ENCODE data around the gene IRGC. TPM values are rescaled to one million over a fixed set of nuclear protein-coding genes. Genes with fewer than 3 reads are reported as not detected.

IRGC gene
- total and polyA plus RNA-seq, 9 of the 15 experiments (the other 6 are each of a cell fraction or from before 2014, with no cell fraction given) = not detected

DNA sequence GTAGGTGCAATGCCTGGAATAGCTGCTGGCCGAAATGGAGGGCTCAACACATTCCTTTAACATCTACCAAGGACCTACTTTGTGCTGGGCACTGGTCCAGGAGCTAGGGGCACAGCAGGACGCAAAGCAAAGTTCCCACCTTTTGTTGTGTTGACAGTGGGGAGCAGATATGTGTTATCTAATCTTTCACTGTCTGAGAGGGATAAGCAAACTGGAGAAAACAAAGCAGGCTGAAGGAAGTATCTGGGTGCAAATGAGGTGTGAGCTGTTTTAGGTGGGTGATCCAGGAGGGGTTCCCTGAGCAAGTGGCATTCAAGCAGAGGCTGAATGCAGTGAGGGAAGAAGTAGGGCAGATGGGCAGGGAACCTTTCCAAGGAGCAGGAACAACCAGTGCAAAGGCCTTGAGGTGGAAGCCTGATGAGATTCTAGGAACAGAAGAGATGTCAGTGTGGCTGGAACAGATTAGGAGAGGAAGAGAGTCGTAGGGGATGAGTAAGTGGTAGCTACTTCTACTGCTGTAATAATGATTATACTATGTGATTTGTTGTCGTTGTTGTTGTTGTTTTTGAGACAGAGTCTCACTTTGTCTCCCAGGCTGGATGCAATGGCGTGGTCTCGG lies 43.7 kb upstream of the IRGC start (continued):
- TF ChIP-seq, protein P1, sequence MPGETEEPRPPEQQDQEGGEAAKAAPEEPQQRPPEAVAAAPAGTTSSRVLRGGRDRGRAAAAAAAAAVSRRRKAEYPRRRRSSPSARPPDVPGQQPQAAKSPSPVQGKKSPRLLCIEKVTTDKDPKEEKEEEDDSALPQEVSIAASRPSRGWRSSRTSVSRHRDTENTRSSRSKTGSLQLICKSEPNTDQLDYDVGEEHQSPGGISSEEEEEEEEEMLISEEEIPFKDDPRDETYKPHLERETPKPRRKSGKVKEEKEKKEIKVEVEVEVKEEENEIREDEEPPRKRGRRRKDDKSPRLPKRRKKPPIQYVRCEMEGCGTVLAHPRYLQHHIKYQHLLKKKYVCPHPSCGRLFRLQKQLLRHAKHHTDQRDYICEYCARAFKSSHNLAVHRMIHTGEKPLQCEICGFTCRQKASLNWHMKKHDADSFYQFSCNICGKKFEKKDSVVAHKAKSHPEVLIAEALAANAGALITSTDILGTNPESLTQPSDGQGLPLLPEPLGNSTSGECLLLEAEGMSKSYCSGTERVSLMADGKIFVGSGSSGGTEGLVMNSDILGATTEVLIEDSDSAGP (CRISPR knock-in tag; IDR thresholded peaks at IDR 0.05) = no peak
- TF ChIP-seq CTBP1 (IDR thresholded peaks at IDR 0.05; ENCODE audit: borderline replicate concordance) (peak; percentile 16; the same call in 1 of the 2 replicates), ARID1B (IDR thresholded peaks at IDR 0.05) (peak; percentile 72), ZBTB7A (IDR thresholded peaks at IDR 0.05; ENCODE audit: borderline replicate concordance, control insufficient read depth, low read depth, low read length) (no peak), PPARD (CRISPR knock-in tag; IDR thresholded peaks at IDR 0.05) (no peak), TAF9B (IDR thresholded peaks at IDR 0.05; ENCODE audit: partially characterized antibody) (no peak), HDAC1 (IDR thresholded peaks at IDR 0.05) (peak in 1 of 2 experiments; percentile 66; a peak in 2 of 4 replicates), ZEB2 (IDR thresholded peaks at IDR 0.05) (0 out of 2 replicates have a peak, but pooled peaks have one; percentile 28), PHTF2 (CRISPR knock-in tag; IDR thresholded peaks at IDR 0.05) (no peak), CBFA2T3 (IDR thresholded peaks at IDR 0.05) (peak; percentile 57), ZNF280B (CRISPR knock-in tag; IDR thresholded peaks at IDR 0.05) (no peak), ZNF224 (CRISPR knock-in tag; IDR thresholded peaks at IDR 0.05) (no peak), RBM17 (IDR thresholded peaks at IDR 0.05; ENCODE audit: borderline replicate concordance, low read depth, low read length) (no peak), ZNF263 (CRISPR knock-in tag; IDR thresholded peaks at IDR 0.05; ENCODE audit: borderline replicate concordance) (no peak), ADNP (tag; IDR thresholded peaks at IDR 0.05) (no peak), ZNF407 (IDR thresholded peaks at IDR 0.05; ENCODE audit: low read depth) (no peak)
- TF ChIP-seq, protein P2, sequence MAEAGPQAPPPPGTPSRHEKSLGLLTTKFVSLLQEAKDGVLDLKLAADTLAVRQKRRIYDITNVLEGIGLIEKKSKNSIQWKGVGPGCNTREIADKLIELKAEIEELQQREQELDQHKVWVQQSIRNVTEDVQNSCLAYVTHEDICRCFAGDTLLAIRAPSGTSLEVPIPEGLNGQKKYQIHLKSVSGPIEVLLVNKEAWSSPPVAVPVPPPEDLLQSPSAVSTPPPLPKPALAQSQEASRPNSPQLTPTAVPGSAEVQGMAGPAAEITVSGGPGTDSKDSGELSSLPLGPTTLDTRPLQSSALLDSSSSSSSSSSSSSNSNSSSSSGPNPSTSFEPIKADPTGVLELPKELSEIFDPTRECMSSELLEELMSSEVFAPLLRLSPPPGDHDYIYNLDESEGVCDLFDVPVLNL (CRISPR knock-in tag; IDR thresholded peaks at IDR 0.05; ENCODE audit: low read depth) = no peak

Measured in K562 (cell line).